NCI-H2196 treated with DMSO at 0.1 percent for 48 hours (cell line): Measurements from ENCODE around the gene XPNPEP3.
"Not testable (repeated sequence)": the region's sequence is repeated elsewhere in the genome, so short reads cannot be mapped to it uniquely, and the experiment has no call there.

ENCODE experiments used
- DNase-seq: peaks from one replicate; lab custom pipeline; 2025; ENCODE audit not compliant: unreplicated experiment; lab: John Stamatoyannopoulos, UW

Gene XPNPEP3

GRCh38 chr22:40856513-40857308 lies at the start of gene XPNPEP3, which contains the start of gene ST13:
XPNPEP3 (plus strand) TSS chr22:40857148; CDS start chr22:40857182, 34 bp downstream.
ST13 (minus strand) TSS chr22:40856639; CDS start chr22:40856540, 99 bp downstream.
- DNase-seq, result peak; percentile 92

DNA sequence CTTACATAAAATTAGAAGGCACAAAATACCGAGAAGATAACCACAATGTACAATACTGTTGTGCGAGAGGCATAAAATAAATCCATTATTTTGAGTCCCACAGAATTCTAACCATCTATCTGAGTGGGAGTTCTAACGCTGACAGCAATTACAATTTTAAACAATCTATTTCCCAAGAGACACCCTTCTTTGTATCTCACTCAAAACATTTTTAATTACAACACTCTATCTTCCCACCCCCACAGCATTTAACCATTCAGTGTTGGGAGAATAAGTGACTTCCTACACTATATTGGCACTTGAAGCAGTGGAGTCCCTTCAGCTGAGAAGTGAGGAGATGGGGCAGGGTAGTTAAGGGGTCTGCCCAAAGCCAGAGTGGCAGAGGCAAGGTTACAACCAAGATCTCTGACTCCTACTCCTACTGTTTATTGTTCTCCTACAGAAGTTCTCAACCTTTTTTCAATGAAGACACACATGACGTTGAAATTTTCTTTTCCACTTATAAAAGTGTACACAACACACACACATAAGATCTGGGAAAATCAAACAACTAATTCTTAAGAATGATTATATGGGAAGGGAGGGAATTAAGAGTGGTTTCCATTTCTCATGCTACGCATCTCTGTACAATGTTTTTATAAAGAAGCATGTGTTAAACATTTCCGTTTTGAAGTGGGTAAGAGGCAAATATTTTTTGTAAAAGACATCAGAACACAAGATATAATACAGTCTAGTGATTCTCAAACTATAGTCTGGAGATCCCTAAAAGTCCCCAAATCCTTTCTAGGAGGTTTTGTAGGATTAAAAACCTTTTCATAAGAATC lies 48.7 kb upstream of the XPNPEP3 start:
- no peak for DNase-seq

DNA sequence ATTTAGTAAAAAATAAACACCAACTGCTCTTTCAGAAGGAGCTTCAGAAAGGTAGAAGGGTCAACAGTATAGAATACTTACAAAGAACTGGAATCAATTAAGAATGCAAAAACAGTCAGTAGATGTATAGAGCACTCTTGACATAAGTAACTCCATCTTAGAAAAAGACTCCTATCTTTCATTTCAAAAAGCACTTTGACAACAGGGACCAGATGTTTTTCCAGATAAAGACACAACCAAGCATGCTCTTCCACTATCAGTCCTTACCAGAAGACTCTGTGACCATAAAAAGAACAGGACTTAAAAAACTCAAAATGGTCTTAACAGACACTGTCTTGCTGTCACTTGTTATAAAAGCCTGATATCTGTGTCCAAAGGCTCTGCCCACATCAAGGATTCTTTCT lies 43.0 kb upstream of the XPNPEP3 start:
- no peak for DNase-seq

GRCh38 chr22:40817737-40818136 lies 39.2 kb upstream of the XPNPEP3 start:
- no peak for DNase-seq

- no peak for DNase-seq
Measured at GRCh38 chr22:40818192-40818746, 38.7 kb upstream of the XPNPEP3 start.

GRCh38 chr22:40818747-40819598 lies 38.0 kb upstream of the XPNPEP3 start, which contains the start of gene SLC25A17:
SLC25A17 (minus strand) TSS chr22:40819346; CDS start chr22:40819248, 98 bp downstream.
- DNase-seq, result peak; percentile 73

DNA sequence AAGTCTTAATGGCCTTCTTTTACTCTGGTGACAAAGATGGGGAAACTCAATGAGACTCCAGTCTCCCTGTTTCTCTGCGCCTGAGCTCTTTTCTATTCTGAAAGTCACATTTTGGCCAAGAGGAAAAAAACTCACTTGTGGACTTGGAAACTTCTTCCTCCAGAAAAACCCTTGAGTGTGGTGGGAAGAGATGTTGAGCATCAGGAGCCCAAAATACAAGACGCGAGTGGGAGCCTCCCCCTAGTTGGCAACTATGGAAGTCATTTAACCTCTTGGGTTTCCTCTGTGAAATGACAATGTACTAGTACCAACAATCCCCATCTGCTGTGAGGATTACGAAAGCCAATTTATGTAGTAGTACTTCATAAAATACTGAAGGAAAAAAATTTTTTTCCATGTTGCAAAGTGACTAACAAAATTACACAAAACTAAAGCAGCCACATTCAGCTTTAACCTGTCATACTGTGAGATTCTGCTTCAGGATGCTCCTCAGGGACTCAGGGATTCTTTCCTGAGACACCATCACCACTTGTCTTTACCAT lies 37.3 kb upstream of the XPNPEP3 start:
- DNase-seq, result no peak

DNA sequence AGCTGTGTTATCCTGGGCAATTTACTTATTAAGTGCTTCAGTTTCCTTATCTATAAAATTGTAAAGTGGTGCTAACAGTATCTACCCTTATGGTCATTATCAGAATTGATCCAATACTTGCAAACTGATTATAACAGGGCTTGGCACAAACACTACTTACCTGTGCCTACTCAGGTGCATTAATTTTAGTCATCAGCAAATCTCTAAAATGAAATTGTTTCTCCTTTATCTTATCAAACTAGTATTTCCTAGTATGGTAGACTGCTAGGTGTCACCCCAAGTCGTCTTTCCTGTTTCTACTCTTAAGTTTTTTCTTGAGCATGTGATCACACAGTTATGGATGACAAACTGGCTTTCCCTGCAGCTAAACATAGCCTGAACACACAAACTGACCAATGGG lies 33.5 kb upstream of the XPNPEP3 start:
- no peak for DNase-seq

DNA sequence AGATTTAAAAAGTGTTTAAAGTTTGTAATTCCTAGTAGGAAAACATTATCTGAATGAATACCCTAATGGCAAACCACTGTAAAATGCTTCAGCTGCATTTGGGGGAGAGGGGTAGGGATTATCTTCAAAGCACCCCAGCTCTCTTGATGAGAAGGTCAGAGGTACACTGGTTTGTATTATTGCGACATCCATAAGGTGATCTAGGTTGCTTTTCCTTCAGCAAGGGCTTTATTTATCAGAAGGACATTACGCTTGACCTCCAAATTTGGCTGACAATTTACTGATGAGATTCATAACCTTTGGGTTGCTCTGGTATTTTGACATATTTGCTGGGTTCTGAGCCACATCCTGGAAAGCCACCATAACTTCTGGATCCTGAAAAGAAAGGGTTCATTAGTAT lies 30.7 kb upstream of the XPNPEP3 start:
- not testable (repeated sequence) for DNase-seq

DNA sequence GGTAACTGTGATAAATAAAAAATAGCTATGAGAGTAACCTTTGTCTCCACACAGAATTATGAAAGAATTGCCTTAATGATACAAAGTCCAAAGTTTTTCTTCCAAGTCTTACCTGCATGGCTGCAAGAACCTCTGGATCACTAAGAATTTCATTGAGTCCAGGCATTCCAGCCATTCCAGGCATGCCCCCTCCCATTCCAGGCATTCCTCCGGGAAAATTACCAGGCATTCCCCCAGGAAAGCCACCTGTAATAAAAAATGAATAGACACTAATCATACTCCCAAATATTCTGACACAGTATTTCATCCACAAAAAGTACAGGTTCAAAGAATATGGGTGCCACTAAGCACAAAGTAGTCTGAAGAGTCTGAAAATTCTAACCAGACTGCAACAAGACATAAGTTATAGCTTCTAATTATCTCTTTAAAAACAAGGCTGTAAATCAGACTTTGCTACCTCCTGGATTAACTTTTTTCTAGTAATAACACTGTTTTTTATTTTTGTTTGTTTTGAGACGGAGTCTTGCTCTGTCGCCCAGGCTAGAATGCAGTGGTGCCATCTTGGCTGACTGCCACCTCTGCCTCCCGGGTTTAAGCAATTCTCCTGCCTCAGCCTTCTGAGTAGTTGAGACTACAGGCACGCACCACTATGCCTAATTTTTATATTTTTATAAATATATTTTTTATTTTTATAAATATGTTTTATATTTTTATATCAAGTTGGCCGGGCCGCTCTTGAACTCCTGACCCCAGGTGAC lies 29.8 kb upstream of the XPNPEP3 start:
- DNase-seq, result no peak

DNA sequence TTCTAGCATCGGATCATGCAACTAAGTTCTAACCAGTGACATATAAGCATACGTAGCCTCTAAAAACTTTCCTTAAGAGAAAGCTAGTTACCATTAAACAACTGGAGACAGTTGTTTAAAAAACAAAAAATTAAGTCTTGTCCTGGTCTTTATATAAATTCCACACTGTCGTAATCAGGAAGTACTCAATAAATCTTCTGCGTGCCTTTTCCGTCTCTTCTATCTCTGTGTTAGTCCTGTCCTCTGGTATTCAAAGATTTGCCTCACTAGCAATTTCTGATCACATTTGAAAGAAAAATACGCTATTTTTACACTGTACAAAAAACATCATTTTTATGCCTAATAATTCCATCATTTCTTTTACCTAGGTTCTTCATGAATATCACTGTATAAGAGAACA lies 27.8 kb upstream of the XPNPEP3 start:
- DNase-seq, result no peak

DNA sequence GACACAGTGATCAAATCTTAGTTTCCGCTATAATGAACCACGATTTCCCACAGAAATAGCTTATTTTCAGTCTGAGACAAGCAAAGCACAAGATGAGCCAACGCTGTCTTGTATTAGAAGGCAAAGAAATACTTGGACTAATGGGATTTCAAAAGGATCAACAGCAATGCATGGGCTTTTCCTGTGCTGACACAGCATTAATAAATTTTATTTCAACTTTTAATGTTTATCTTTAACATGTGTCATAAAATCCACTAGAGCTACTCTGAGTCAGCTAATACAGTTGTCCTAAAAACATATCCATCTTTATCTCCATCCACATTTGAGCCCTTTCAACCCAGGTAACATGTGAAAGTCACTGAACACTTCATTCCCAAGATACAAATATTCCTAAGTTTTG lies 22.3 kb upstream of the XPNPEP3 start:
- no peak for DNase-seq

DNA sequence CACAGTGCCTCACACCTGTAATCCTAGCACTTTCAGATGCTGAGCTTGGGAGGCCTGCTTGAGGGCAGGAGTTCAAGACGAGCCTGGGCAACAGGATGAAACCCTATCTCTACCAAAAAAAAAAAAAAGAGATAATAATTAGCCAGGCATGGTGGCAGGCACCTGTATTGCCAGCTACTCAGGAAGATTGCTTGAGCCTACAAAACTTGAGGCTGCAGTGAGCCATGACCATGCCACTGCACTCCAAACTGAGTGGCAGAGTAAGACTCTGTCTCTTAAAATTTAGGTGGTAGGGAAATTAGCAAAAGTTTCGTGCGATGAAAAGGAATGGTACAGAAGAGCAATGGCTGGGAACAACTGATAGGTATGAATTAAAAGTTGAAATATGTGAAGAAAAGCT lies 18.5 kb upstream of the XPNPEP3 start:
- no peak for DNase-seq

GRCh38 chr22:40844951-40845350 lies 12.0 kb upstream of the XPNPEP3 start:
- DNase-seq, result no peak

DNA sequence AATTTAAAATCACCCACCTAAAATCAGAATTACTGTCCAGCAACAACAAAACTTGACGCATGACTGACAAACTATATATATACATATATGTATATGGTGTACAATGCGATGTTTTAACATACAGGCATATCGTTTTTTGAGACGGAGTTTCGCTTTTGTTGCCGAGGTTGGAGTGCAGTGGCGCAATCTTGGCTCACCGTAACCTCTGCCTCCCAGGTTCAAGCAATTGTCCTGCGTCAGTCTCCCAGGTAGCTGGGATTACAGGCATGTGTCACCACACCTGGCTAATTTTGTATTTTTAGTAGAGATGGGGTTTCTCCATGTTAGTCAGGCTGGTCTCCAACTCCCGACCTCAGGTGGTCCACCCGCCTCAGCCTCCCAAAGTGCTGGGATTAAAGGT lies 11.1 kb upstream of the XPNPEP3 start:
- DNase-seq, result not testable (repeated sequence)

- no peak for DNase-seq
Measured at GRCh38 chr22:40853333-40853732, 3.6 kb upstream of the XPNPEP3 start.

- DNase-seq, result no peak
Measured at GRCh38 chr22:40853961-40854360, 3.0 kb upstream of the XPNPEP3 start.

DNA sequence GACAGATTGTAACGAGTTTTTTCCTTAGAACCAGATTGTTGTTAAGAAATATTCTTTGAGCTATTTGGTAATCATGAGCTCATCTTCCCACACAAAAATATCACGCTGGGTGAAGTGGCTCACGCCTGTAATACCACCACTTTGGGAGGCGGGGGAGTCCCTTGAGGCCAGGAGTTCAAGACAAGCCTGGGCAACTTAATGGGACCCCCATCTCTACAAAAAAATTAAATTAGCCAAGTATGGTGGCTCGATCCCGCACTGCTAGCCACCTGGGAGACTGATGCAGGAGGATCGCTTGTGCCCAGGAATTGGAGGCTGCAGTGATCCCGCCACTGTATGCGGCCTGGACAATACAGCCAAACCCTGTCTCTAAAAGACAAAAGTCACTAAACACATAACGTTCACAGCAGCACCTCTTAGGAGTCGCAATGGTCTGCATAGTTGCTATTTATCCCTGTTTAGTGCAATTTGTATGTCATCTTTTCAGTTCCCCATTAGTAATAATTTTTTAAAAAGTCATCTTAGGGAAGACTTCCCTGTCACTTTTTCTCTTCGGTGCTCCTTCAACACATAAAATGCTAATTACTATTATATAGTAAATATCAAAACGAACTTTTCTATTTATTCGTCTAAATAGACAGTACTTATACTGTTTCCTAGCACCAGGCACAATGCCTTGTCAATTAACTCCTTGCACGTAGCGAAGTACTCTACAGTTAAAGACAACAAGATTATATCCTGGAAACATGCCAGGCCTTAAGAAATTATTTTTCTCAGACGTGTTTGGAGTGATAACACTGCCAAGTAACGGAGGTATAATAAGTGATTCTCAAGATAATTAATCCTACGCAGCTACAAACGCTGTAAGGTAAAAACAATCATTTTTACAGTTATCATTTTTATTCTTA lies 1.6 kb upstream of the XPNPEP3 start:
- DNase-seq, result no peak
